Neural crest cell (in vitro differentiated cells): ENCODE results near the gene MT1E. TPM values are rescaled to one million over a fixed set of nuclear protein-coding genes. Genes with fewer than 3 reads are reported as not detected.
"Not testable (repeated sequence)": the region's sequence is repeated elsewhere in the genome, so short reads cannot be mapped to it uniquely, and the experiment has no call there.

Experiments used
- DNase-seq: peaks from one replicate; pipeline ENCODE4 v3.0.0; 2021; ENCODE audit warnings: low read depth, mixed read lengths, low spot score
- H3K27ac Mint-ChIP-seq: one replicate; pipeline ENCODE4 v1.8.0; 2021; ENCODE audit warnings: mild to moderate bottlenecking, mixed read lengths; ENCODE audit not compliant: unreplicated experiment
- H3K27me3 Mint-ChIP-seq: 2 replicates; pipeline ENCODE4 v1.8.0; 2021; ENCODE audit warnings: low read depth, mild to moderate bottlenecking, mixed read lengths
- H3K36me3 Mint-ChIP-seq: 2 replicates; pipeline ENCODE4 v1.8.0; 2021; ENCODE audit warnings: low read depth, mild to moderate bottlenecking, mixed read lengths
- H3K4me1 Mint-ChIP-seq: 2 replicates; pipeline ENCODE4 v1.8.0; 2021; ENCODE audit warnings: mixed read lengths
- H3K4me3 Mint-ChIP-seq: one replicate; pipeline ENCODE4 v1.8.0; 2021; ENCODE audit warnings: mild to moderate bottlenecking, mixed read lengths
- H3K9me3 Mint-ChIP-seq: 2 replicates; pipeline ENCODE4 v1.8.0; 2021; ENCODE audit warnings: mixed read lengths
- total RNA-seq: library from RNA; stranded (reverse); gene quantifications from 2 replicates; pipeline ENCODE4 v1.2.1, GENCODE V29; 2021
- TF ChIP-seq, protein P1 (sequence below): fragments of 200-600 bp; sonication (generic); conservative IDR thresholded peaks from 2 replicates; pipeline ENCODE4 v1.5.0; 2021; ENCODE audit warnings: antibody characterized with exemption, mild to moderate bottlenecking

Gene MT1E
- total RNA-seq, 1 donor from 2014 or later, result 0.49 TPM

DNA sequence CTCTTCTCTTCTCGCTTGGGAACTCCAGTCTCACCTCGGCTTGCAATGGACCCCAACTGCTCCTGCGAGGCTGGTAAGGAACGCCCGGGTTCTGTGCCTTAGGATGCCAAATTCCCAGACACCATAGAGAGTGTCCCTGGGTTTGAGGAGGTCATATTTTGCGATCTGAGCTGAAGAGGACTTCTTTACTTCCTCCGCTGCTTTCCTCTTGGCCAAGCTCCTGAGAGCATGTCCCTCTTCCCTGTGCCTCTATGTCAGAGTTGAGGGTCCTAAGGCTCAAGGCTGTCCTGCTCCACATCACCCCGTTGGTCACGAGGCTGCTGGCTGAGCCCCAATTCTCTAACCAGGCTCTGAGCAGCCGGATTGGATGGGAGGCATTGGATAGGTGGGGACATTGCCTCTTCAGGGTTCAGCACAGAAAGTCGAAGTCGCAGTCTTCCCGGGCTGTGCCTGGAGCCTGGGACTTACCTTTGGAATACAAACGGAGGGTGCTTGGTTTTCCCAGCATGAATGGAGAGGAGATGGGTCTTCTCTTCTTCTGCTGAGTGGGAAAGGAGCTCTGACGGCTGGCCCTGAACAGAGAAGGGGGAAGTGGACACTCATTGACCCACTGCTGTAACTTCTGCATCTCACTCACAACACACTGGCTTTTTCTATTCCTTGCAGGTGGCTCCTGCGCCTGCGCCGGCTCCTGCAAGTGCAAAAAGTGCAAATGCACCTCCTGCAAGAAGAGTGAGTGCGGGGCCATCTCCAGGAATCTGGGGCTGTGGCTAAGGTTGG lies 44.4 kb downstream of the MT1E start:
- TF ChIP-seq, protein P1, sequence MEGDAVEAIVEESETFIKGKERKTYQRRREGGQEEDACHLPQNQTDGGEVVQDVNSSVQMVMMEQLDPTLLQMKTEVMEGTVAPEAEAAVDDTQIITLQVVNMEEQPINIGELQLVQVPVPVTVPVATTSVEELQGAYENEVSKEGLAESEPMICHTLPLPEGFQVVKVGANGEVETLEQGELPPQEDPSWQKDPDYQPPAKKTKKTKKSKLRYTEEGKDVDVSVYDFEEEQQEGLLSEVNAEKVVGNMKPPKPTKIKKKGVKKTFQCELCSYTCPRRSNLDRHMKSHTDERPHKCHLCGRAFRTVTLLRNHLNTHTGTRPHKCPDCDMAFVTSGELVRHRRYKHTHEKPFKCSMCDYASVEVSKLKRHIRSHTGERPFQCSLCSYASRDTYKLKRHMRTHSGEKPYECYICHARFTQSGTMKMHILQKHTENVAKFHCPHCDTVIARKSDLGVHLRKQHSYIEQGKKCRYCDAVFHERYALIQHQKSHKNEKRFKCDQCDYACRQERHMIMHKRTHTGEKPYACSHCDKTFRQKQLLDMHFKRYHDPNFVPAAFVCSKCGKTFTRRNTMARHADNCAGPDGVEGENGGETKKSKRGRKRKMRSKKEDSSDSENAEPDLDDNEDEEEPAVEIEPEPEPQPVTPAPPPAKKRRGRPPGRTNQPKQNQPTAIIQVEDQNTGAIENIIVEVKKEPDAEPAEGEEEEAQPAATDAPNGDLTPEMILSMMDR, result no peak
- Mint-ChIP-seq H3K4me1 (no peaks in the 10 kb centered on the region), H3K9me3 (no peaks in the 10 kb centered on the region), H3K27ac (no peak overlapping the region), H3K4me3 (no peak overlapping the region), H3K36me3 (no peaks in the 10 kb centered on the region), H3K27me3 (peaks cover 99% of the 10 kb centered on the region)
- no peak for DNase-seq

DNA sequence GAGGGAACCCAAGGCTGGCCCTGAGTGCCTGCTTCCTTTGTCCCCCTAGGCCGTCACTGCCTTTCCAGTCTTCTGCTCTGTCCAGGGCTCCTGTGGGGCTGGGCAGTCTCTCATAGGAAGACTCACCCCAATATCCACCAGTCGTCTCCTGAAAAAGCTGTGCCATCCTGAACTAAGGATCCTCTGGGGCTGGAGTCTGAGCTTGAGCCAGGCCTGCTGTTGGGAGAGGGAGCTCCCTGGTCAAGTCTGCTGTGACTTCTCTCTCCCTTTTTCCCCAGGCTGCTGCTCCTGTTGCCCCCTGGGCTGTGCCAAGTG lies 45.0 kb downstream of the MT1E start:
- Mint-ChIP-seq H3K27me3 (peaks cover 99% of the 10 kb centered on the region), H3K4me3 (no peak overlapping the region), H3K4me1 (no peaks in the 10 kb centered on the region), H3K36me3 (no peaks in the 10 kb centered on the region), H3K9me3 (no peaks in the 10 kb centered on the region), H3K27ac (no peak overlapping the region)
- TF ChIP-seq, protein P1, result no peak
- DNase-seq, result no peak

DNA sequence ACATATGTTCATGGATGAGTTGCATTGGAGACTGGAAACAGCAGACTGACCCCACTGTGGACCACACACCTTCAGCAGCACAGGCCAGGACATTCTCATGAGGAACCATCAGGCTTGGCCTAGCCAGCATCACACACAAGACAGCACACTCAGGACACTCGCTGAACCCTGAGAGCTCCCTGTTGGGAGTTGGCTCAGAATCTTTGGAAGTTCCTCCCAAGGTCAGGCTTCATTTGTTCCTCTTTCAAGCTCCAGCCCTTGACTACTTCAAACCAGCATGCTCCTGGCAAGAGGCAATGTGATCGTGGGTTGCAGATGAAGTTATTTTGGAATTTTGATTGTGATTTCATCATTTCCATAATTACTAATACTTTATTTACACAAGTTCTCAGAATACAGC lies 46.1 kb downstream of the MT1E start:
- not testable (repeated sequence) for H3K4me3 Mint-ChIP-seq, H3K4me1 Mint-ChIP-seq, H3K9me3 Mint-ChIP-seq, H3K36me3 Mint-ChIP-seq, H3K27ac Mint-ChIP-seq, DNase-seq
- peaks cover 98% of the 10 kb centered on the region for H3K27me3 Mint-ChIP-seq

DNA sequence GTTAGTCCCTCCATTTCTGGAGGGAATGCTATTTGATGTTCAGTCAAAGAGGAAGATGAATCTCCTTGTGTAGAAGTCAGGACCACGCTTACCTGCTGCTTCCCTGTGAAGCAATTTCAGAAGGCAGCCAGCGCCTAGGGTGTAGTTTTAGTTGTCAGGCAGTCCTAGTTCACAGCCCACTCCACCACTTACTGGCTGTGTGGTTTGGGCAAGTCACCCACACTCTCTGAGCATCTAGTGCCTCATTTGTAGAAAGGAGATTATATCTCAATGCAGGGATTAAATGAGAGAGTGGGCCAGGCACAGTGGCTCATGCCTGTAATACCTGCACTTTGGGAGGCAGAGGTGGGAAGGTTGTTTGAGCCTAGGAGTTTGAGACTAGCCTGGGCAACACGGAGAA lies 46.6 kb downstream of the MT1E start:
- H3K9me3 Mint-ChIP-seq, H3K36me3 Mint-ChIP-seq, H3K4me3 Mint-ChIP-seq, H3K27ac Mint-ChIP-seq, H3K4me1 Mint-ChIP-seq, DNase-seq: not testable (repeated sequence)
- H3K27me3 Mint-ChIP-seq, result peaks cover 96% of the 10 kb centered on the region

DNA sequence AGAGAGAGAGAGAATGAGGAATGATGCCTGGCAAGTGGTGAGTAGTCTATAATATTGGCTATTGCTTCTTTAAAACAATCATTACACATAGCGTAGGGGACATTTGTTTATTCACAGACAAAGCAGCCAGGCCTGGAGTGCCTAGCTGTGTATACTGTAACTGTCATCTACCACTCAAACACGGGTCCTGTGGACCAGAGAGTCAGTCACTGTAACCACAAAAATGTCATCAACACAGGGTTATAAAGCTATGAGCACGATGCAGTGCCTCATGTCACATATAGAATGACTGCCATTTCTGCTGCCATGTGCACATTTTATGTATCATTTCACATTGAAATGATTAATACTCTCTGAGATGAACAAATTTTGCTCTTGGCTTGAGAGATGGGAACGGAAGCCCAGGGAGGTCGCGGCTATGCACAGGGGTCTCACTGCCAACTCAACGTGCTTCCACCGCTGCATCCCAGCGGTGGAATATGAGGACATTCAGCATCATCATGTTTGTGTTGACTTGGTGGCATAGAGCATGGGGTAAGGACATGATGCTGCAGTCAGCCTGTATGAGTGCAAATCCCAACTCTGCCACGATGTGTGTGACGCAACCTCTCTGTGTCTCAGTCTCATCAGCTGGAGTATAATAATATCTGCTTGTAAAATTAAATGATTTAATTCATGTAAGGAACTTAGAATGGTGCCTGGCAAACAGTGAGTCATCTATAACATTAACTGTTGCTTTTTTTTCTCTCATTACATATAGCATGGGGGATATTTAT lies 47.4 kb downstream of the MT1E start:
- no peak overlapping the region for H3K4me3 Mint-ChIP-seq

DNA sequence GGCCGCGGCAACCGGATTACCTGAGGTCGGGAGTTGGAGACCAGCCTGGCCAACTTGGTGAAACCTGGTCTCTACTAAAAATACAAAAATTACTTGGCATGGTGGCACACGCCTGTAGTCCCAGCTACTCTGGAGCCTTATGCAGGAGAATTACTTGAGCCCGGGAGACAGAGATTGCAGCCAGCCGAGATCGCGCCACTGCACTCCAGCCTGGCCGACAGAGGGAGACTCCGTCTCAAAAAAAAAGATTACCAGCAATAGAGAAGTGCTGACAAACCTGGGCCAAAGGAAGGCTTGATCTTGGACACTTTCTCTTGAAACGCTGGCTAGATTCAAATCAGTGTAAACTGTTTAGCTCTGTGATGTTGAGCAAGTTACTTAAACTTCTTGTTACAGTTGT lies 48.3 kb downstream of the MT1E start:
- no peaks in the 10 kb centered on the region for H3K4me1 Mint-ChIP-seq
- H3K9me3 Mint-ChIP-seq, result no peaks in the 10 kb centered on the region
- TF ChIP-seq, protein P1, result peak; percentile 71
- no peak for DNase-seq
- H3K27me3 Mint-ChIP-seq, result peaks cover 90% of the 10 kb centered on the region
- no peak overlapping the region for H3K27ac Mint-ChIP-seq
- no peak overlapping the region for H3K4me3 Mint-ChIP-seq
- no peaks in the 10 kb centered on the region for H3K36me3 Mint-ChIP-seq

More for the DNA sequence above, 47.4 kb downstream of the MT1E start:
- H3K9me3 Mint-ChIP-seq, result no peaks in the 10 kb centered on the region
- H3K36me3 Mint-ChIP-seq, result no peaks in the 10 kb centered on the region
- TF ChIP-seq, protein P1, result no peak
- no peak for DNase-seq
- H3K4me1 Mint-ChIP-seq, result no peaks in the 10 kb centered on the region
- no peak overlapping the region for H3K27ac Mint-ChIP-seq
- peaks cover 97% of the 10 kb centered on the region for H3K27me3 Mint-ChIP-seq

DNA sequence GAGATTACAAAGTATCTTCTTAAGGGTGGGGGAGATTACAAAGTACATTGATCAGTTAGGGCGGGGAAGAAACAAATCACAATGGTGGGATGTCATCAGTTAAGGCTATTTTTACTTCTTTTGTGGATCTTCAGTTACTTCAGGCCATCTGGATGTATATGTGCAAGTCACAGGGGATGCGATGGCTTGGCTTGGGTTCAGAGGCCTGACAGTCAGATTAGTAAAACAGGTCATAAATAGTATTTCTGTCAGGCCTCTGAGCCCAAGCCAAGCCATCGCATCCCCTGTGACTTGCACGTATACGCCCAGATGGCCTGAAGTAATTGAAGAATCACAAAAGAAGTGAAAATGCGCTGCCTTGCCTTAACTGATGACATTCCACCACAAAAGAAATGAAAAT lies 49.0 kb downstream of the MT1E start:
- DNase-seq, H3K36me3 Mint-ChIP-seq, H3K4me3 Mint-ChIP-seq, H3K4me1 Mint-ChIP-seq, H3K9me3 Mint-ChIP-seq, H3K27ac Mint-ChIP-seq: not testable (repeated sequence)
- H3K27me3 Mint-ChIP-seq, result peaks cover 84% of the 10 kb centered on the region
